GM21786 (cell line): Measurements from ENCODE around the gene NARS2.
"Not testable (repeated sequence)": the region's sequence is repeated elsewhere in the genome, so short reads cannot be mapped to it uniquely, and the experiment has no call there.

Experiments
- ATAC-seq: cut with Tn5 transposase; IDR thresholded peaks from one replicate; pipeline ENCODE4 v1.9.1; 2021; ENCODE audit not compliant: unreplicated experiment

Gene NARS2

DNA sequence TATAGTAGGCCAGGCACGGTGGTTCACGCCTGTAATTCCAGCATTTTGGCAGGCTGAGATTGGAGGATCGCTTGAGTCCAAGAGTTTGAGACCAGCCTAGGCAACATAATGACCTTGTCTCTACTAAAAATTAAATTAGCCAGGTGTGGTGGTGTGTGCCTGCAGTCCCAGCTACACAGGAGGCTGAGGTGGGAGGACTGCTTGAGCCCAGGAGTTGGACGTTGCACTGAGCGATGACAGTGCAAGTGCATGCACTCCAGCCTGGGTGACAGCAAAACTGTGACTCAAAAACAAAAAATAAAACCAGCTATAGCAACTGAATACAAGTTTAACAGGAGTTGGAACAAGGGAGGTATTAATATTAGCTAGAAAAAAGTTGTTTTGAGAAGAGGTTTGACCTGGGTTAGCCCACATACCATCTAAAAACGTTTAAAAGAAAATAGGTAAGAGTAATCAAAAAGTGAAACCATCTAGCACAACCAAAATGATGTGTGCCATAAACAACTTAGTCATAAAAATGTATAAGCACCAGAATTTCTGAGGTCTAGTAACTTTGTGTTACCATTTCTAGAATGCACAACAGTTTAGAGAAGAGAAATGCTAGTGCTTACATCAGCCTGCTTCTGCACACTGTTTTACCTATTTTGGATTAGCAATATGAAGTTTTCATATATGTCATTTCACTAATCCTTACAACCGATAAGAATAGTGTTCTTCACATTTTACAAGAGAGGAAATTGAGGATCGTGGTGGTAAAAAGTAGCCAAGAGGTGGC lies 26.5 kb downstream of the NARS2 start:
- ATAC-seq: no peak

DNA sequence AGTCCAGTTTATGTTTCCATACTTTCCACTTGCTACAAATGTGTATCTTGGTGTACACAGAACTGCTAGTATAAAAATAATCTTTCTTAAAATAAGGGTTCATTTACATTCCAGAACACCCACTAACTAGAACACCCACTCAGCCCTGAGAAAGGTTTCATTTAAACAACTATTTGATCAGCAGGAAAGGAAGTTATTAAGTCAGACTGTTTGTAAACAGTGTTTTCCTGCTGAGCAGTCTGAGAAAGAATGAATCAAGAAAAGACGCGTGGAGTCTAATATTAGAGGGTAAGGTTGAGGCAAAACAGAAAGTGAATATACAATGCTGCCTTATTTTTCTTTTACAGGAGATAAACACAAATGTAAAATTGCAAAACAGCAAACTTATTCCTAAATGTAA lies 32.7 kb downstream of the NARS2 start:
- no peak for ATAC-seq

- ATAC-seq: no peak
Measured at GRCh38 chr11:78541537-78541936, 33.1 kb downstream of the NARS2 start.

GRCh38 chr11:78540256-78540655 lies 34.4 kb downstream of the NARS2 start:
- ATAC-seq: no peak

GRCh38 chr11:78539506-78539905 lies 35.2 kb downstream of the NARS2 start:
- no peak for ATAC-seq

DNA sequence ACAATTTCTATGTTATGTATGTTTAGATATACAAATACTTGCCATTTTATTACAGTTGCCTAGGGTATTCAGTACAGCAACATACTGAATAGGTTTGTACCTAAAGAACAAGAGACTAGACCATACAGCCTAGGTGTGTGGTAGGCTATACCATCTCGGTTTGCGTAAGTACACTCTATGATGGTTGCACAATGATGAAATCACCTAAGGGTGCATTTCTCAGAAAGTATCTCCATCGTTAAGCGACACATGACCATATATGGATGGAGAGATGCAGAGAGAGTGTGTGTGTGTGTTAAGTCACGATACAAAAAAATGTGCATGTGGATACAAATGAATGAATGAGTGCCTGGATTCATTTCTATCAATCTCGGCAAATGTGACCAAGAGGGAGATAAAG lies 37.7 kb downstream of the NARS2 start:
- ATAC-seq: no peak

- ATAC-seq: no peak
Measured at GRCh38 chr11:78535920-78536319, 38.7 kb downstream of the NARS2 start.

- ATAC-seq: no peak
Measured at GRCh38 chr11:78535027-78535426, 39.6 kb downstream of the NARS2 start.

- ATAC-seq: peak; percentile 63
Measured at GRCh38 chr11:78533399-78533798, 41.3 kb downstream of the NARS2 start.

- ATAC-seq: peak; percentile 35
Measured at GRCh38 chr11:78532991-78533390, 41.7 kb downstream of the NARS2 start.

DNA sequence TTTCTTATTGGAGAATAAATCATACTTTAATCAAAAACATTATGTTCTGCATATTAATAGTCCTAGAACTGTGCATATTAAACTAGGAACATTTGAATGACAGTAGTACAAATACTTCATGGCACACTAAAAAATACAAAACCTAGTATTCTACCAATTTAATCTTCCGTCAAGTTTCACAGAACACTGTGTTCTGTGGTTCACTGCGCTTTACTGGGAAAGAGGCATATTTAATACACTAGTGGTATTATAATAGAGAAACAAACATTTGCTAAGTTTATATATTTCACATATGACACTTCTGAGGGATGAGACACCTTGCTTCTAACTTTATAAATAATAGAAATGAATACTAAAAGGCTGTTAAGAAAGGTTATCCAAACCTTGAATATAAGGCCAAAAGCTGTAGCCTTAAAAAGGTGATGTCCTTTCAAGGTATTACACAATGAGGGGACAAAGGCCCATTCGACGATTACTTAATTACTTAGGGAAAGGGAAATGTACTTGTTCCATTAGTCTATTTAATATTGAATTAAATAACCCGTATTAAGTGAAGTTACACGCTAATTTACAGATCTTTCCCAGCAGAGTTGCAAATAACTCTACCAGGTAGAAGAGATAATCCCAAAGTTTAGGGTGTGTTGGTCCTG lies 48.0 kb downstream of the NARS2 start:
- no peak for ATAC-seq

DNA sequence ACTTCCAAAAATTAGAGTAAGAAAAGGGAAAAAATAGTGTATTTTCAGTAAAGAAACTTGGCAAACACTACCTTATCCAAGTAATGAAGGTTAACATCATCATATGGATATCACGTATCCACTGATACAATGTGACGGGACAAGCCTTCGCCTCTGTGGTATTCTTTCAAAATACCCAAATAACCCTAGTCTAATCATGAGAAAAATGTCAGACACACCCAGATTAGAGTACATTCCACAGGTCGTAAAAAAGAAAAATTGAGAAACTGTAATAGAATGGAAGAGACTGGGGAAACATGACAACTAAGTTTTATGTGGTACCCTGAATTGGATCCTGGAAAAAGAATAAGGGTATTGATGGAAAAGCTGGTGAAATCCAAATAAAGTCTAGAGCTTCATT lies 48.9 kb downstream of the NARS2 start:
- no peak for ATAC-seq

GRCh38 chr11:78520230-78520629 lies 54.4 kb downstream of the NARS2 start:
- ATAC-seq: no peak

DNA sequence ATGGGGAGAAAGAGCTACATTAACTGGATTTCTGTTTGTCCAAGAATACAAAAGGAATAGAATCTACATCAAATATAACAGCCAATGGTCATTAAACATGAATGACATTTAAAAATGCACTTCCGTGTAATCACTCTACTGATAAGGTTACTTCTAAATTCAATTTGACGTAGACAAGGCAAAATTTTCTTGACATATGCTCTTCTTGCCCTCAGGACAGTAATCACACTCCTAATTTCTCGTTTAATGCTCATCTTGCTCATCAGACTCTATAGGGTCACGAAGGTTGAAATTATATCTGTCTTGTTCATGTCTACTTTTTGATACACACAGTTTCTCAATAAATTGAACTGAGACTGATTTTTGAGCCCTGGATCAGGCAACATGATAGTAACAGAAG lies 58.4 kb downstream of the NARS2 start:
- ATAC-seq: no peak

DNA sequence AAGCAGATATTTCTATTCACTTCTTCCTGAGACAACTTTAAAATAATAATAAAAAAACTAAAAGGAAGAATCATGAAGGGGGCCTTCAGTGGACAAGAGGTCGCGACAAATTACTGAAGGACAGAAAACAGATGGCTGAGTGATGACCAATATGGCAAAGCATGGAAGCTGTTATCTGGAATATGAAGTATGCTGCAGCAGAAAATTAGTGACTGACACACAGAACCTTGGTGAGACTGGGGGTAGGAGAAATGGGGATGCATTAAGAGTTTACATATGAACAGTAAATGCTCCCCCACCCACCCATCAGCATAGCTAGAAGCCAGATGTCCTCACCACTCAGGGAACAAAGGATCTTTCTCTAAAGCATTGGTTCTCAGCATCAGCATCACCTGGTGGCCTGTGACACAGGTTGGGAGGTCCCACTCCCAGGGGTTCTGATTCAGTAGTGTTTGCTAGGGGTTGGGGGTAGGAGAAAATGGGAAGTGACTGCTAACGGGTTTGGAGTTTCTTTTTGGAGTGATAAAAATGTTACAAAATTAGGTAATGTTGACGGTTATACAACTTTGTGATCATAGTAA lies 59.7 kb downstream of the NARS2 start:
- no peak for ATAC-seq

GRCh38 chr11:78513085-78513484 lies 61.6 kb downstream of the NARS2 start:
- not testable (repeated sequence) for ATAC-seq

DNA sequence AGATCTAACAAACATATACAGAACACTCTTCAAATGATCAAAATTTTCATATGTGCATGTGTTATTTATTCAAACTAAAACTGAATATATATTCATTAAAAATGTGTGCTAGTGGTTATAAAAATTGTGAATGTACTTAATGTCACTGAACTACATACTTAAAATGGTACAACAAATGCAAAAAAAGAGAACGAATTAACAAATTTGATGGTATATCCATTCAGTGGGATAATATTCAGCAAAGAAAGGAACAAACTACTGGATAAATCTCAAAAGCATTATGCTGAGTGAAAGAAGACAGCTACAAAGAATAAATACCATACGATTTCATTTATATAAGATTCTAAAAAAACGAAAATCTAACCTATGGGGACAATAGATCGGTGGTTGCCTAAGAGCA lies 64.1 kb downstream of the NARS2 start:
- ATAC-seq: no peak

GRCh38 chr11:78510025-78510596 lies 64.6 kb downstream of the NARS2 start:
- no peak for ATAC-seq

DNA sequence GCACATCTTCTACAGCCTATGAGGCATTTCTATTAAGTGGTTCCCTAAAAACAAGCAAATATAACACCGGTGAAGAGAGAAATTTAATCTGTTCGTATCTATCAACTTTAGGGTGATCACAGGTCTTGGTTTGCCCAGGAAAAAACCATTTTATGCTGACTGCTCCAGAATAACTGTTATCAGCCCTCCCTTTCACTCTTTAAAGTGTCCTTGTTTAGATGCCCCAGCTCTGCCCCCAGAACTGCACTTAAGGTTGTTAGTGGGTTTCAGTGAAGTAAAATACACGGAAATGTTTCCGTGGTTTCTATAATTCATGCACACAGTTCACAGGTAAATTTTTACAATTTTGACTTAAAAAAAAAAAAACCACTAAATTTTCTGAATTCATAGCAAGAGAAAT lies 70.0 kb downstream of the NARS2 start:
- ATAC-seq: no peak

- ATAC-seq: no peak
Measured at GRCh38 chr11:78504181-78504580, 70.5 kb downstream of the NARS2 start.

- no peak for ATAC-seq
Measured at GRCh38 chr11:78499971-78500370, 74.7 kb downstream of the NARS2 start.

GRCh38 chr11:78497293-78497692 lies 77.4 kb downstream of the NARS2 start:
- ATAC-seq: no peak
